HG03097 (cell line): ENCODE results near the gene MADD.
"Not testable (repeated sequence)": the region's sequence is repeated elsewhere in the genome, so short reads cannot be mapped to it uniquely, and the experiment has no call there.

Source experiments
- ATAC-seq: cut with Tn5 transposase; IDR thresholded peaks from one replicate; pipeline ENCODE4 v1.9.1; 2021; ENCODE audit not compliant: unreplicated experiment, low FRiP score

The MADD gene

DNA sequence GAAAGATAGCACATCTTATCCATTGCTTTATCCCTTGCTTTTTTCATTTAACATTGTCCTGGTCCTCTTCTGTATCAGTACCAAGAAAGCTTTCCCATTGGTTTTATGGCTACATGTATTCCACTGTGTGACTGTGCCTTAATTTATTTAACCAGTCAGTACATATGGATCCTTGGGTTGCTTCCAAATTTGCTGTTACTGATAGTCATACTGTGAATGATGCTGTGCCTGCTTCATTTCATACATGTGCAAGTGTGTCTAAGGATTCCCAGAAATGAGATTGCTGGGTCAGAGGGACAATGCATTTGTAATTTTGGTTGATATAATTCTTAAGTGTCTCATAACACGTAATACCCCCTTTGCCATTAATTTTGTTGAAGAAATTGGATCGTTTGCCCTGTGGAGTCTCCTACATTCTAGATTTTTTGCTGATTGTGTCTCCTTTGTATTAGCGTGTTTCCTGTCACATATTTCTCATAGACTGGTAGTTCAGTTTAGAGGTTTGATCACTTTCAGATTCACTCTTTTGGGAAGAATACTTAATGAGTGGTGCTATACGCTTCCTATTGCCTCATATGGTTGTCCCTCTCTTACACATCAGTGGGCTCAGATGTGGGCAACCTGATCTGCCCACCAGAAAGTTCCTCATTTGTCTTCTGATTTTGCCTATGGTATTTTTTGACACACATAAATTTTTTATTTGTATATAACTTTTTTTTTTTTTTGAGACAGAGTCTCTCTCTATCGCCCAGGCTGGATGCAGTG is 47.3 kb downstream of the MADD start:
- no peak for ATAC-seq

DNA sequence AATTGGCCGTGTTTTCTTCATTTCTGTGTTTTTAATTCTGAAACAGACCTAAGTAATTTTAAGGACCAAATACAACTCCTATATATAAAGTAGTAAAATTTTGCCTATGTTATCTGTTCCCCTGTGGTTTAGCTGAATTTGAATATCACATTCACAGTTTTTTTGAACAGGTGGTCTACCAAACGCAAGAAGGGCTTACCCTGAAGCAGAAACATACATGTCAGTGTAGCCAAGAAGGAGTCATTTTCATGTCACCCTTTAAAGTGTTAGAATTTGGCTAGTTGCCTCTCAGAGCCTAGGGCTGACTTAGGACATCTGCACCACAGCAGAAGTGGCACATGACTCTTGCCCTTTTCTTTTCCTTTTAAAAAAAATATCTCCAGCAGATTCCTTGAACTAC is 48.2 kb downstream of the MADD start:
- no peak for ATAC-seq

DNA sequence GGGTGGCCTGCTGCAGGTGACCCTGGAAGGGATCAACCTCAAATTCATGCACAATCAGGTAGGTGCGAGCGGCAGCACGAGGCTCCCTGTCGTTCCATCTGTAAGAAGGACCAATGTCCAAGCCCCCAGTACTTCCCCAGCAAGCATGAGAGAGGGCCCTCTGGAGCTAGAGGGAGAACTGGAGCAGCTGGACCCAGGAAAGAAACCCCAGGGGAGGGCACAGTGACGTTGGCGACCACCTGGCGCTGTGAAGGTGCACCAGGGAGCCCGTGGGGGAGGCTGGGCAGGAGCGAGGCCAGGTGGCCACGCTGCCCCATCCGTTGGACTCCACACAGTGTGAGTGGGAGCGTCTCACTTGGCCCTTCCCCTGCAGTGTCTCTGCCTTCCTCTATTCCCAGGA is 54.6 kb downstream of the MADD start:
- no peak for ATAC-seq

DNA sequence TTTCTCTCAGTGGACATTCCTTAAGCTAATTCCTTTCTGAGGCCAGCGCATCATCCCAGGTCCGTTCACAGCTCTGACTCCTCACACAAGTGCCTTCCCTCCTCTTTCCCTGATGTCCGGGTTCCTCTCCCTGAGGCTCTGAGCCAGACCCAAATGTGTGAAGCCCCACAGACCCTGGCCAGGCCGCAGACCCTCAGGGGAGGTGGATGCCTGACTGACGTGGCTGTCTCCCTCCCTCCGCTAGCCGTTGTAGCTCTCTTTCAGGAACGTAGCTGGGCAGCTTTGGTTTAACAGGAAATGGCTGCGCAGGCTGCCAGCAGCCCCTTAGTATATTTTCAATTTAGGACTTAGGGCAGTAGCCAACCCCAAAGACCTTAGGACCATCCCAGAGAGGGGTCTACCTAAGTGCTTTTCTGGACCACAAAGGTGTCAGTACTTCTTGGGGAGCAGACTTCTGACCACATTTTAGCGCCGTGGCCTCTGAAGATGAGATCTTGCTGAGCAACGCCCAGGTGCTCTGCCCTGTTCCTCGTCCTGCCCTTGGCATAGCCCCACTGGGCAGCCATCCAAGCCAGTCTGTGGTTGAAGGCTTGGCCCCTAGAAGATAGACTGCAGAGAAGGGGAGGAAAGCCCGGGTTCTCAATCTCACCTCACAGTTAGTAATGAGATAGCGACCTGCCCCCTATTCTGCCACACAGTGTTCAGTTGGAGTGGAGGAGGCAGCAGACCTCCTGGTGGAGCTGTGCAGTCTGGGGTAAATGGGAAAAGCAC is 55.5 kb downstream of the MADD start:
- no peak for ATAC-seq

DNA sequence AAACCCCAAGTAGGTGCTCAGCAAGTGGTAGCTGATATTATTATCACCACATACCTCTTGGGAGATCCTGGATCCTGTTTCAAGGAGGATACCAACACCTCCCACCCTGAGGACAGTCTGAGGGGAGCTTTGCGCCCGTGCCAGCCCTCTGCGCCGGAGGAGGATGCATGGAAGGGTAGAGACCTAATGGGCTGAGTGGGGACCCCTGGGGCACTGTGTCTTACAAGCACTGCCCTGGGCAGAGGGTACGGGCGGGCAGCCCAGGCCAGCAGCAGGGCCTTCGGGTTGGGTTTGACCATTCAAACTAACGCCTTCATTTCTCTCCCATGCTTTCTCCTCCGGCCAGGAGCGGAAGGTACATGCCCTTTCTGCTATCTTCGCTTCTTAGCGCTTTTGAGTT is 56.3 kb downstream of the MADD start:
- no peak for ATAC-seq

DNA sequence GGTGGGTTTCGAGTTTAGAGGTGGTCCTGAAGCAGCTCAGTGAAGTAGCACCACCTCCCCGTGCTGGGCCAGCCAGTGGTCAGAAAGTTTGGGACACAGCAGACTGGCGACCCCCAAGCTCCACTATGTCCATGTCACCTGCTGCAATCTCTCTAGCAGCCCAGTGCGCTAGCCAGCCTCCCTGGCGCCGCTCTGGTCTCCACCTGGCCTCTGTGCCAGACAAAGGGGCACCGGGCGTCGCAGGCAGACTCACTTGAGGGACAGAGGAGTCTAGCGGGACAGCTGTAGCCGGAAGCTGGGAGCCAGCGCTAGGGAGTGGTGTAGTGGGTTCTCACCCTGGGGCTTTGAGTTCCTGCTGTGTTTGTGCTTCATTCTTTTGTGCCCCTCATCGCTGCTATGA is 57.1 kb downstream of the MADD start:
- ATAC-seq: no peak

DNA sequence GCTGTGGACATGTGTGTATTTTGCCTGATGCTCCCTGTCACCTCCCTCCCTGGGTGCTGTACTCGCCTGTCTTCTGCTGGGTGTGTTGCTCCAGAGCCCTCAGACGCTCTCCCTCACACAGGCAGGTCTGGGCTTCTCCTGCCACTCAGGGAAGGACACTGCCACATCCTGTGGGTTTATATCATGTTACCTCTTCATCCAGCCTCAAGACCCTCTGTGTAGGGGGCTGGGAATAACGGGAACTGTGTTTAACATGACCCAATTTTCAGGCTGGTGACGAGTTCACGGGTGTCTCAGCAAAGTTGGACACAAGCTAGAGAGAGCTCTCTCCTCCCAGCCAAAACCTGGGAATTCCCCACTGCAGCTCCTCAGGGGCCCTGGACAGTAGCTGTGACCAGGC is 58.0 kb downstream of the MADD start:
- ATAC-seq: no peak

DNA sequence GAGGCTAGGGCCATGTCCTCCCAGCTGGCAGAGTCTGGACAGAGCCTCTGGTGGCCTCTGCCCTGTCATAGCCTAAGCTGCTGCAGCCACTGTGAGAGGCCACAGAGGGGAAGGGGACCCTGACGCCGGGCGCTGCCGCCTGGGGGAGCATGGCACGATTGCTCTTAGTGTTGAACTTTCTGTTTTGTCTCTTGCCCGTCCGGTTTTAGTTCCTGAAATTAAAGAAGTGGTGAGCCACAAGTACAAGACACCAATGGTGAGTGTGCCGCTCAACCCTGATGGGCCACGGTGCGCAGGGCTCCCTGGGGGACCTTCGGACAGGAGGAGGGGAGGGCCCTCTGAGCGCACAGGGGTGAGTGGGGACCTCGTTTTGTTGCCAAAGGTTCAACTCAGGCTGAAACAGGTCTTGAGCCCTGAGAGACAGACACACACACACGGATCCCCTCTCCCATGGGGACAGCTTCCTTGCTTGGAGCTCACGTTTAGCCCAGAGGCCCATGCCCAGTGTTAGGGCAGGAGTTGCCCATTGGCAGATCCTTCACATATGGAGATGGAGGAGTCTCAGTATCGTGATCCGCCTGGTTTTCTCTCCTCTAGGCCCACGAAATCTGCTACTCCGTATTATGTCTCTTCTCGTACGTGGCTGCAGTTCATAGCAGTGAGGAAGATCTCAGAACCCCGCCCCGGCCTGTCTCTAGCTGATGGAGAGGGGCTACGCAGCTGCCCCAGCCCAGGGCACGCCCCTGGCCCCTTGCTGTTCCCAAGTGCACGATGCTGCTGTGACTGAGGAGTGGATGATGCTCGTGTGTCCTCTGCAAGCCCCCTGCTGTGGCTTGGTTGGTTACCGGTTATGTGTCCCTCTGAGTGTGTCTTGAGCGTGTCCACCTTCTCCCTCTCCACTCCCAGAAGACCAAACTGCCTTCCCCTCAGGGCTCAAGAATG is 58.8 kb downstream of the MADD start:
- no peak for ATAC-seq

DNA sequence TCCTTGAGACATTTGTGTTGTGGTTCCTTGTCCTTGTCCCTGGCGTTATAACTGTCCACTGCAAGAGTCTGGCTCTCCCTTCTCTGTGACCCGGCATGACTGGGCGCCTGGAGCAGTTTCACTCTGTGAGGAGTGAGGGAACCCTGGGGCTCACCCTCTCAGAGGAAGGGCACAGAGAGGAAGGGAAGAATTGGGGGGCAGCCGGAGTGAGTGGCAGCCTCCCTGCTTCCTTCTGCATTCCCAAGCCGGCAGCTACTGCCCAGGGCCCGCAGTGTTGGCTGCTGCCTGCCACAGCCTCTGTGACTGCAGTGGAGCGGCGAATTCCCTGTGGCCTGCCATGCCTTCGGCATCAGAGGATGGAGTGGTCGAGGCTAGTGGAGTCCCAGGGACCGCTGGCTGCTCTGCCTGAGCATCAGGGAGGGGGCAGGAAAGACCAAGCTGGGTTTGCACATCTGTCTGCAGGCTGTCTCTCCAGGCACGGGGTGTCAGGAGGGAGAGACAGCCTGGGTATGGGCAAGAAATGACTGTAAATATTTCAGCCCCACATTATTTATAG is 59.6 kb downstream of the MADD start:
- no peak for ATAC-seq

DNA sequence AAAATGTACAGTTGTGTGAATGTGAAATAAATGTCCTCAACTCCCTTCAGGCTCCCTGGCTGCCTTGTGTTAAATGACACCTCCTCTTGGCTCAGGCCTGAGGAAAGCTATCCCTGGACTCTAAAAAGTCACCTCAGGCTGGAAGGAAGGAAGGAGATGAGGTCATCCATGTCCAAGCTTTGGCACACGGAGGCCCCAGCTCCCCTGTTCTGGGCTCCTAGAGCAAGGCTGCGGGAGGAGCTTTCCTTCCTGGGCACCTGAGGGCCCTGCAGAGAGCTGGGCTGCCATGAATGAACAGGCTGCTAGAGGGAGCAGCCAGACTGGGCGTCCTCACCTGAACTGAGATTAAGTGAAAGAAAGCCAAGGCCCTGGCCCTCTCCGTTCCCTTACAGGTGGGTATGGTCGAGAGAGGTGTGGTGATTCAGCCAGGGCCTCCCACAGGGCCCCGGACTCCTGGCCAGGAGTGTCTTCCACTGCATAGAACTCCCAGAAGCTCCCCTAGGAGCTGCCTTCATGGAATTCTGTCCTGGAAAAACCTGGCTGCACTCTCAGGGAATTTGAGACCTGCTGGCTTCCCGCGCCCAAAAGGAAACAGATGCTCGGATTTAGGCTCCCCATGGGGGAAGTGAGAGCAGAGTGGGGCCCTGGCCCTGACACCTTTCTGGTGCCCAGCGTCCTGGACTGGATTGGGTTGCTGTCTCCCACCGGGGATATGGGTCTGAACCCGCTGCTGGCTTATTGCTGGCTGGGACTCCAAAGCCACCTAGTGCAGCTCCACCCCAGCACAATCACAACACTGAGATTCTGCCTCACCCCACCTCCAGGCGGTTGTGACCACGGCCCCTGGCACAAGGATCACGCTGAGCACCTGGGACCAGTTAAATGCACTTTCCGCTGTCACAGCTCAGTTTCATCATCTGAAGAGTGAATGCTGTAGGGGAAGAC is 60.3 kb downstream of the MADD start:
- ATAC-seq: no peak

DNA sequence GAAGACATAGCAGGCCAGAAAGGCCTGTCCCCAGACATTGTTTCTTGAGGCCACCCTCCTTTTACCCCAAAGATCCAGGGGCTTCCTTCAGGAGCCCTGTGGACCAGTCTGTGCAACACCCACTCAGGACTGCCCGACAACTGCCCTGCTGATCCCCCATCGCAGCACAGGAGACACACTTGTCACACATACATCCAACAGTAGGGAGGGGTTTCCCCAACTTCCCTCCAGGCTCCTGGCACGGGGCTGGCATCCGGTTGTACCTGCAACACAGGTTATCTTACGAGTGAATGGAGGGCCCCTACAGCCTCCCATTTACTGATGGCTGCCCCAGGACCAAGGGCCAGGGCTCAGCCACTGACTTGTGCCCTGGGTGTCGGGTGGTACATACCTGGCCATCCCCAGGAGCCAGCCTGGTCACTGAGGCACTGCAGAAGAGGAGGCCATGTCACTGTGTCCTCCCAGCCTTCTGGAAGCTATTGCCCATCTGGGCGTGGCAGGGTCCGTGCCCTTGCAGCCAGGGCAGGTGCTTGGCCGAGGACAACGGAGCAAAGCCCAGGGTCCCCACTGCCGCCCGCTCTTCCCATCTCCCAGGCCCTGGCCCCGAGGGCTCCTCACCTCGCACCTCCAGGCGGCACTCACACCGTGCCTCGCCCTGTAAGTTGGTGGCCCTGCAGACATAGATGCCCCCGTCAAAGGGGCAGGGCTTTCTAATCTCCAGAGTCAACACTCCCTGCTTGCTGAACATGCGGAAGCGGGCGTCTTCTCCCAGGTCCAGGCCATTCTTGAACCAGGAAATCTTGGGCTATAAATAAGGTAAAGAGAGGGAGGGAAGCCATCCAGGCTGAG is 61.7 kb downstream of the MADD start:
- ATAC-seq: no peak

DNA sequence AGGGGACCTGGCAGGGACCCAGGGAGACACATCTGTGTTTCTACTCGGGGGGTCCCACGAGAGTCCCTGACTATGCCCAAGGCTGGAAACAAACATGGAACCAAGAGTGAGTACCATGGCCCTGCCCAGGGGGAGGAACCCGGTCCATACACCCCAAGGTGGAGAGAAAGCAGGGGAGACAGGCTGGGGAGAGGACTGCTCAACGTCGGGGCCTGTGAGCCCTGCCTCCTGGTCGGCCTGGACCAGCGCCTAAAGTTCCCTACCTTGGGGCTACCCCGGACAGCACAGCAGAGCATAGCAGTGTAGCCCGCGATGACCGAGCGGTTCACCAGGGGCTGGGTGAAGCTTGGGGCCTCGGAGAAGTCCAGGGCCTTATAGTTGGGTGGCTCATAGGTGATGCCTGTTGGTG is 62.4 kb downstream of the MADD start:
- ATAC-seq: no peak

DNA sequence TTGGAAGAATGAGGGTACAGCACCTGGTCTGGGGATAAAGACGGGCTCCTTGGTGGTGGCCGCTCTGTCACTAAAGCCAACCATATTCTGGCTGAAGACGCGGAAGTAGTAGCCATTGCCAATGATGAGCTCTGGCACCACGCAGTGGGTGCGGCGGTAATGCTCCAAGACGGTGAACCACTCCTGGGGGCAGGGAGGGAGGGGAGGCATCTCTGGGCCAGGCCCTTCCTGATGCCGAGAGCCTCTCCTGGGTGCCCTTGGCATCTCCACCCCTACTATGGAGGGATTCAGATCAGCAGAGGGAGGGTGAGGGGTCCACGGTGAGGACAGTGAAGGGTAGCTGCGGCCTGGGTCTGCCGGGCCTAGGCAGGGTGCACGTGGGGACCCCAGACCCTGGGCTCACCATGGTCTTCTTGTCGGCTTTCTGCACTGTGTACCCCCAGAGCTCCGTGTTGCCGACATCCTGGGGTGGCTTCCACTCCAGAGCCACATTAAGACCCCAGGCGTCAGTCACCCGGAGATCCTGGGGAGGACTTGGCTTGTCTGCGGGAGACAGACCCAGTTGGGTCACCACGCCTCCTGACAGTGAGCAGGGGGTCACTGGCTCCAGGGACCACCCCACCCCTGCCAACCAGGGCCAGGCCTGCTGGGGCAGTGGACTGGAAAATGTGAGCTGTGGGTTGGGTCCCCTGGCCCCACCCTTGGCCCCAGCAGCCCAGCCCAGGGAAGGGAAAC is 63.0 kb downstream of the MADD start:
- no peak for ATAC-seq

DNA sequence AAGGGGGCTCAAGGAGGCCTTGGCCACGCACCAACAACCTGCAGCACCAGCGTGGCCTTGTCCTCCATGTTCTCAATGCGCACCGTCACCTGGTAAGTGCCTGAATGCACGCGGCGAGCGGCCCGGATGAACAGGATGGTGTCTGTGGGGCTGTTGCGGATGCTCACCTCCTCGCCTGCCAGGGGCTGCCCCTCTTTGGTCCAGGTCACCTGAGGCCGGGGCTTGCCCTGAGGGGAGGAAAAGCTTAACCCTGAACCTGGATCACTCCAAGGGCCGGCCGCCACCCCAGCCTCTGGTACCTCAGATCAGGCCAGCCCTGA is 63.6 kb downstream of the MADD start:
- no peak for ATAC-seq

DNA sequence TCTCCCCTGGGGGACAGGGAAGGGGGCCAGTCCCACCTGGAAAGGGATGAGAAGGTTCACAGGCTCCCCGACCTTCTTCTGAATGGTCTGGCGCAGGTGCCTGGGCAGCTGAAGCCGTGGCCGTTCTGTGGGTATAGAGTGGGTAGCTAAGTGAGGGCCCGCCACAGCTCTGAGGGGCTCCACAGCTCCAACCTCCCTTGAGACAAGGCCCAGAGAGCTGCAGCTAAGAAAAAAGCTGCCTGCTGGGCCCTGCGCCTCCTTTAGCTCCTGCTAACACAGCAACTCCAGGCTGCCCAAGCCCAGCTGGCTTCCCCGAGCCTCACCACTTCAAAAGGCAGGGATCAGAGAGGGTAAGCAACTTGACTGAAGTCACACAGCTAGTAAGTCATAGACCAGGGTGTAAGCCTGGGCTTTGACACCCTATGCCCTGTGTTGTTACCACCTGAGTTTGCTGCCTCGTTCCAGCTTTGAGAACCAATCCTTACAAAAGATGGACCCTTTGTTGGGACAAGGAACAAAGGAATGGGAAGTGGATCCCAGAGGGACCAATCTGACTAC is 64.0 kb downstream of the MADD start:
- no peak for ATAC-seq

DNA sequence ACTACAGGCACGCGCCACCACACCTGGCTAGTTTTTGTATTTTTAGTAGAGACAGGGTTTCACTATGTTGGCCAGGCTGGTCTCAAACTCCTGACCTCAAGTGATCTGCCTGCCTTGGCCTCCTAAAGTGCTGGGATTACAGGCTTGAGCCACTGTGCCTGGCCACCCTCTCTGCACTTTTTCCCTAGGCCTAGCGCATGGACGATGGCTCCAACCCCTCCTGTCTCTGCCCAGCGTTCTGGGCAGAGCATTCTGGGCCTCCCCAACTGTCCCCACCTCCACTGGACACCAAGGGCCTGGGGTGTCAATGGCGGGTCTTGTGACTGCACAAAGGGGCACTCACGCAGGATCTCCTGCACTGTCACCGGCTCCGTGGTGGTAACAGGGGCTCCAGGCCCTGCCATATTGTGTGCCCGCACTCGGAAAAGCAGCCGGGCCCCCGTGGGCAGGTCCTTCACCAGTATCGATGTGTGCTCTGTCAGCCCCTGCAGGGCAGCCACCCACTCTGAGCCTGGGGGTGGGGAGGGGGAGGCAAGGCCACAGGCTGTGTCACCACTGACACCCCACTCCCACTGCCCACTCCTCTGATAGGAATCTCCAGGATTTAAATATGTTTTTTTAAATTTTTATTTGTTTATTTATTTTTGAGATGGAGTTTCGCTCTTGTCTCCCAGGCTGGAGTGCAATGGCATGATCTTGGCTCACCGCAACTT is 64.9 kb downstream of the MADD start:
- ATAC-seq: not testable (repeated sequence)

DNA sequence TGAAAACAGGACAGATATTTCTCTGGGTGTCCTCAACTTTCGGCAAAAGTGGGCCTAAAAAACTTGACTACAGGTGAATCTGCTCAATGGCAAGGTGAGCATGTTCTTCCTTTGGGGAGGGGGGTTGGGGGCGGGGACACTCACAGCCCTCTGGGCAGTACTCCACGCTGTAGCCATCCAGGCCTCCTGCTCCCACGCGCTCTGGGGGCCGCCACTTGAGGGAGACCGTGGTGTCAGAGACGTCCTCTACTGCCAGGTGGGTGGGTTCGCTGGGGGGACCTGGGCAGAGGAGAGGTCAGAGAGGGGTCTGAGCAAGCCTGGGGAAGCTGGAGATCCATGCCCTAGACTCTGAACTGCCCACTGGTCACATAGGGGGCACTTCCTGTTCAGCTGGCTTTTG is 65.8 kb downstream of the MADD start:
- no peak for ATAC-seq
